K562 (cell line): ENCODE results near the gene SFXN5. TPM values are rescaled to one million over a fixed set of nuclear protein-coding genes. Genes with fewer than 3 reads are reported as not detected.
A peak's percentile ranks its signal among the peaks of the same experiment; 100 is the strongest.

Experiments
- ELF4 ChIP-seq: fragments of 450-650 bp; formaldehyde crosslinking; IDR thresholded peaks from 2 replicates; pipeline ENCODE4 v1.4.0; 2022; ENCODE audit warnings: missing genetic modification characterization
- FOXM1 ChIP-seq, 2 experiments: fragments of 450-650 bp in 1 of 2; sonication (generic) in 1 of 2; formaldehyde crosslinking in 1 of 2; IDR thresholded peaks; 2 replicates each; pipeline versions ENCODE4 v1.6.1 to v1.9.0; 2017 to 2022; ENCODE audit warnings: low read depth in 2 of 2, mild to moderate bottlenecking in 2 of 2, missing genetic modification reagents in 1 of 2, moderate library complexity in 1 of 2
- HLTF ChIP-seq: fragments of 450-650 bp; IDR thresholded peaks from 2 replicates; pipeline ENCODE4 v1.6.1; 2016
- HMGN3 ChIP-seq: IDR thresholded peaks from 2 replicates; pipeline ENCODE4 v1.6.1; 2011; ENCODE audit warnings: borderline replicate concordance, low read depth, mild to moderate bottlenecking, mixed read lengths, low read length; ENCODE audit not compliant: insufficient read length; ENCODE audit errors: extremely low read depth
- JUN ChIP-seq, 2 experiments: sonication (generic) in 1 of 2; formaldehyde crosslinking in 1 of 2; IDR thresholded peaks; 2 replicates each; pipeline versions ENCODE4 v1.6.1 to v1.8.0; 2012 to 2022; ENCODE audit warnings: borderline replicate concordance in 2 of 2, mild to moderate bottlenecking in 2 of 2, improper control_type of control experiment in 1 of 2, low read depth in 1 of 2, low read length in 1 of 2, missing genetic modification reagents in 1 of 2
- MBD2 ChIP-seq: sonication (generic); IDR thresholded peaks from 2 replicates; pipeline ENCODE4 v1.6.1; 2016; ENCODE audit warnings: low read depth, borderline replicate concordance
- MTA3 ChIP-seq: fragments of 450-650 bp; formaldehyde crosslinking; IDR thresholded peaks from 2 replicates; pipeline ENCODE4 v1.6.1; 2017; ENCODE audit warnings: mild to moderate bottlenecking, borderline replicate concordance
- NFXL1 ChIP-seq: fragments of 450-650 bp; formaldehyde crosslinking; IDR thresholded peaks from 2 replicates; pipeline ENCODE4 v1.4.0; 2021; ENCODE audit warnings: mild to moderate bottlenecking
- NR2C2 ChIP-seq, 2 experiments: fragments of 200-800 bp in 1 of 2; sonication (Bioruptor generic) in 1 of 2; sonication (generic) in 1 of 2; formaldehyde crosslinking in 1 of 2; IDR thresholded peaks; 2 replicates each; pipeline versions ENCODE4 v1.6.1 to v1.8.0; 2016 to 2022; ENCODE audit warnings: mild to moderate bottlenecking in 1 of 2, missing compliant biosample characterization in 1 of 2, missing genetic modification characterization in 1 of 2, missing genetic modification reagents in 1 of 2
- NR4A1 ChIP-seq, 2 experiments: fragments of 250-450 bp in 1 of 2; fragments of 450-650 bp in 1 of 2; sonication (Bioruptor Pico) in 1 of 2; IDR thresholded peaks; 2 replicates each; pipeline versions ENCODE4 v1.4.0 to v1.6.1; 2016 to 2020; ENCODE audit warnings: mild to moderate bottlenecking in 2 of 2, missing compliant biosample characterization in 1 of 2, missing genetic modification characterization in 1 of 2, moderate library complexity in 1 of 2
- RCOR1 ChIP-seq, 2 experiments: IDR thresholded peaks; 2 replicates each; pipeline ENCODE4 v1.6.1; 2012; ENCODE audit warnings: low read depth in 2 of 2, low read length in 2 of 2, borderline replicate concordance in 1 of 2, improper control_type of control experiment in 1 of 2
- RREB1 ChIP-seq: fragments of 250-450 bp; sonication (Bioruptor Pico); IDR thresholded peaks from 2 replicates; pipeline ENCODE4 v1.4.0; 2020
- WHSC1 ChIP-seq: IDR thresholded peaks from one replicate; pipeline ENCODE4 v1.6.1; 2012; ENCODE audit warnings: low read length, control low read depth, inconsistent platforms
- ZBTB17 ChIP-seq: fragments of 450-650 bp; formaldehyde crosslinking; IDR thresholded peaks from 2 replicates; pipeline ENCODE4 v1.4.0; 2020; ENCODE audit warnings: mild to moderate bottlenecking
- ZBTB7A ChIP-seq: IDR thresholded peaks from 2 replicates; pipeline ENCODE4 v1.6.1; 2011; ENCODE audit warnings: low read depth, mild to moderate bottlenecking, low read length, moderate library complexity, borderline replicate concordance; ENCODE audit not compliant: control insufficient read depth
- ZNF354B ChIP-seq: fragments of 250-450 bp; sonication (Bioruptor Pico); IDR thresholded peaks from 2 replicates; pipeline ENCODE4 v1.4.0; 2020
- polyA plus RNA-seq, 8 experiments: library from polyadenylated mRNA; depleted of rRNA in 4 of 8; stranded (reverse) in 5 of 8; unstranded in 3 of 8; fragments of >200 nt; fragmentation: Nextera tagmentation in 2 of 8; fragmentation: Illumina TruSeq in 1 of 8; extraction: Ambion mirVana in 2 of 8; extraction: Trizol in 1 of 8; gene quantifications; 2 replicates each; pipeline versions ENCODE4 v1.2.1 to v1.2.3, GENCODE V29; 2011 to 2014; ENCODE audit warnings: inconsistent platforms in 1 of 8, missing spikeins in 1 of 8
- total RNA-seq, 7 experiments: library from RNA; depleted of rRNA in 6 of 7; stranded (reverse); fragments of >200 nt in 6 of 7; fragmentation: Illumina TruSeq in 2 of 7; extraction: Trizol in 2 of 7; gene quantifications; 2 replicates each; pipeline versions ENCODE4 v1.2.1 to v1.2.3, GENCODE V29; 2011 to 2021; ENCODE audit warnings: low replicate concordance in 1 of 7
- TF ChIP-seq, protein P1 (sequence below): fragments of 450-650 bp; conservative IDR thresholded peaks from 2 replicates; pipeline ENCODE4 v1.6.1; 2016; ENCODE audit warnings: missing genetic modification characterization, low read depth, mild to moderate bottlenecking, control low read depth, missing compliant biosample characterization

Gene SFXN5
- total and polyA plus RNA-seq, 9 of the 15 experiments (the other 6 are each of a cell fraction or from before 2014, with no cell fraction given): 8.3 to 22.6 (median 16.0) TPM

DNA sequence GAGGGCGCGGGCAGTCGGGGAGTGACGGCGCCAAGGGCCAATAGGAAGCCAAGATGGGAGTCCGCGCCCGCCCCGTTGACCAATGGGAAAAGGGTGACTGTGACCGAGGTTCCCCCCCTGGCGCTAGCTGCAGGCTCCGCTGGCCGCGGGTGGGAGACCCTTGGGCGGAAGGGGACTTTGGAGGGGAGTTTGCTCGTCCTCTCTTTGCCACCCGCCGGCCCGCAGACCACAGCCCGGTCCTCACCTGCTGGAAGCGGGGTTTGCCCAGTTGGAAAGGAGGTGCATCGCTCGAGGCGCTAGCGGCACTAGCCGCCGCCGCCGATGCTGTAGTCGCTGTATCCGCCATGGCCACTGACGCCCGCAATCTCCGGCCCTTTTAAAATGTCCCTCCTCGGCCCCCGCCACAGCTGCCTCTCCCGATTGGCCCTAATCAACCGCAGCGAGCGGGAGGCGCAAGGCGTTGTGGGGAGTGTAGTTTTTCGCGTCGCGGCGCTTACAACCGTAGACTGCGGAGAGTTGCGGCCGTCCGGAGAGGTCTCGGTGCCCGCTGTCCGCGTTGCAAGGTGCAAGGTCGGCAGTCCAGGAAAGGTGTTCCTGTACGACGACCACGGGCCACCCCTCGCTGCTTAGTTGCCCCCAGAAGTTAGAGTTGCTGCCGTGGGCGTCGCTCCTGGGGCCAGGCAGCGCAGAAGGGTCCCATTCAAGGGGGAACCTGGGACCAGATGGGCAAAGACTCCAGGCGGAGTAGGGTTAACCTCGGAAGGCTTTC is at the start of gene SFXN5 (continued):
- TF ChIP-seq RREB1 (CRISPR knock-in tag) (no peak), ZBTB17 (CRISPR knock-in tag) (no peak), HLTF (0 out of 2 replicates have a peak, but pooled peaks have one; percentile 36), WHSC1 (no peak), RCOR1 (IDR thresholded peaks at IDR 0.05; ENCODE audit: borderline replicate concordance in 1 of 2, low read depth in 2 of 2, low read length in 2 of 2) (peak in 1 of 2 experiments; percentile 46; a peak in 1 of 4 replicates), JUN (IDR thresholded peaks at IDR 0.05; ENCODE audit: borderline replicate concordance, low read depth, low read length) (peak; percentile 49; the same call in 1 of the 2 replicates), JUN (CRISPR knock-in tag; IDR thresholded peaks at IDR 0.05; ENCODE audit: borderline replicate concordance) (no peak), NFXL1 (CRISPR knock-in tag) (no peak), ZNF354B (CRISPR knock-in tag) (no peak), NR2C2 (CRISPR knock-in tag; IDR thresholded peaks at IDR 0.05) (peak; percentile 43; the same call in 1 of the 2 replicates), NR2C2 (tag; IDR thresholded peaks at IDR 0.05) (peak; percentile 88), NR4A1 (CRISPR knock-in tag; IDR thresholded peaks at IDR 0.05) (no peak), NR4A1 (tag; IDR thresholded peaks at IDR 0.05) (0 out of 2 replicates have a peak, but pooled peaks have one; percentile 20), MBD2 (peak; percentile 97), ZBTB7A (peak; percentile 79; the same call in 1 of the 2 replicates), HMGN3 (peak; percentile 76), MTA3 (peak; percentile 99), ELF4 (CRISPR knock-in tag) (no peak), FOXM1 (IDR thresholded peaks at IDR 0.05; ENCODE audit: low read depth) (no peak; the same call in none of the 2 replicates), FOXM1 (CRISPR knock-in tag; IDR thresholded peaks at IDR 0.05; ENCODE audit: low read depth) (no peak)
- TF ChIP-seq, protein P1, sequence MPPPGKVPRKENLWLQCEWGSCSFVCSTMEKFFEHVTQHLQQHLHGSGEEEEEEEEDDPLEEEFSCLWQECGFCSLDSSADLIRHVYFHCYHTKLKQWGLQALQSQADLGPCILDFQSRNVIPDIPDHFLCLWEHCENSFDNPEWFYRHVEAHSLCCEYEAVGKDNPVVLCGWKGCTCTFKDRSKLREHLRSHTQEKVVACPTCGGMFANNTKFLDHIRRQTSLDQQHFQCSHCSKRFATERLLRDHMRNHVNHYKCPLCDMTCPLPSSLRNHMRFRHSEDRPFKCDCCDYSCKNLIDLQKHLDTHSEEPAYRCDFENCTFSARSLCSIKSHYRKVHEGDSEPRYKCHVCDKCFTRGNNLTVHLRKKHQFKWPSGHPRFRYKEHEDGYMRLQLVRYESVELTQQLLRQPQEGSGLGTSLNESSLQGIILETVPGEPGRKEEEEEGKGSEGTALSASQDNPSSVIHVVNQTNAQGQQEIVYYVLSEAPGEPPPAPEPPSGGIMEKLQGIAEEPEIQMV (tag): no peak
